Cerebellar cortex (tissue), 1 donor: ENCODE results near the gene EPHA10.

ENCODE experiments used
- DNase-seq: peaks from one replicate; pipeline ENCODE4 v3.0.0-alpha.2; 2015; ENCODE audit warnings: low spot score

The EPHA10 gene

DNA sequence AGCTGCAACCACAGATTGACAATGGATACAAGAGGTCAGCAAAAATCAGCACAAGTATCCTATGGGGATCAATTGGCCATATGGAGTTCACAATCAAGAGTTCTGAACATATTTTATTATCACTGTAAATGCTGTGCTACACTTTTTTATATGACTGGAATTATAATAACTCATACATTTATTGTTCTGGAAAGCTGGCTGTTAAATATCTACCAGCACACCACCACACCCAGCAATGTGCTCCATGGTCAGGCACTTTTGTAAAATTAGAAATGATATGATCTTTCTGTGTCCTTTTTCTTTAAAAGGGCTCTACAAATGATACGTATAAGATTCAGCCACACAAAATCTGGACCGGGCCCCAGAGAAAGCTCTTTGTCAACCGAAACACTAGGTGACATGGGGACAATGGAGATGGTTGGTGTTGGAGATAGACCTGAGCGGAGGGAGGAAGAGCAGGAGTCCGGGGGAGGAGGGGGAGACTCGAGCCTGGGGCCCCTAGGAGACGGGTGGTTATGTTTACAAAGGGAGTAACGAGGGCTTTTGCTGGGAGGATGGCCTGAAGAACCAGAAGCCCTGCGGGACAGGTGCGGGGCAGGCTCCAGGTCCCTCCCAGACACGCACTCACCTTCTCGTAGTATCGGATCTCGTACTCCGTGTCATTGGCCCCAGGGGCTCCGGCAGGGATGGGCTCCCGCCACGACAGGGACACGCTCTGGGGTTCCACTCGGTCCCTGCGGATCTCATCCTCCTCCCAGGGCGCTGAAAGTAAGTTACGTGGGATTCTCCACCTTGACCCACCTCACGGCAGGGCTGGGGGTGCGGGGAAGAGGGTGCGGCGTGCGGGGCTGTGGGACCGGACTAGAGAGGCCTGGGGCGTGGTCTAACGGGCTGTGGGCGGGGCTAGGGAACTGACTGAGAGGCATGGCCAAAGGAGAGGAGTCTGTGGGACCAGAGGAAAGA is 30.0 kb downstream of the EPHA10 start:
- DNase-seq: no peak

DNA sequence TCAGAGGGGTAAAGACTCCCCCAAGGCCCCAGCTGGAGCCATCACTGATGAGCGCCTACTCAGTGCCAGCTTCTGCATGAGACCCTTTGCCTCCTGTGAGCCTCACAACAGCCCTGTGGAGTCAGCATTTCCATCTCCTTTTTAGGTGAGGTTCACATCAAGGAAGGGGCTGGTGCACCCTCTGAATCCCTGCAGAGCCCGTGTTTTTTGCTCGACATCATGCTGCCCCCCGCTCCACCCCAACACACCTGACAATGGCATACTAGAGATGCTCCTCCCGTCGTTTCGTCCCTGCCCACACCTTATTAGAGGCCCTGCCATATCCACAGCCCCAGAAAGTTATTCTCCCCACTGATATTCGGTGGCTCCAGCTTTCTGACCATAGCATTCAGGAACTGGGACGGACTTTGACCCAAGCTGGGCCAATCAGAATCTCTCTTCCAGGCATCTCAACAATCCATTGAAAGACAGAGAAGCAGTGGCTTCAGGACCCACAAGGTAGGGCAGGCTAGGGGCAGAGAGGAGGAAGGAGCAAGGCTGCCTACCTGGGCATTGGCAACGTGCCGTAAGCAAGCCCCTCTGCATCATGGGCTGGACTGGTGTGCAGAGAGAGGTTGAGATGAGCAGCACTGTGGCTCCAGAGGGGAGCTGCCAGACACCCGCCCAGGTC is 32.7 kb downstream of the EPHA10 start:
- DNase-seq: no peak

DNA sequence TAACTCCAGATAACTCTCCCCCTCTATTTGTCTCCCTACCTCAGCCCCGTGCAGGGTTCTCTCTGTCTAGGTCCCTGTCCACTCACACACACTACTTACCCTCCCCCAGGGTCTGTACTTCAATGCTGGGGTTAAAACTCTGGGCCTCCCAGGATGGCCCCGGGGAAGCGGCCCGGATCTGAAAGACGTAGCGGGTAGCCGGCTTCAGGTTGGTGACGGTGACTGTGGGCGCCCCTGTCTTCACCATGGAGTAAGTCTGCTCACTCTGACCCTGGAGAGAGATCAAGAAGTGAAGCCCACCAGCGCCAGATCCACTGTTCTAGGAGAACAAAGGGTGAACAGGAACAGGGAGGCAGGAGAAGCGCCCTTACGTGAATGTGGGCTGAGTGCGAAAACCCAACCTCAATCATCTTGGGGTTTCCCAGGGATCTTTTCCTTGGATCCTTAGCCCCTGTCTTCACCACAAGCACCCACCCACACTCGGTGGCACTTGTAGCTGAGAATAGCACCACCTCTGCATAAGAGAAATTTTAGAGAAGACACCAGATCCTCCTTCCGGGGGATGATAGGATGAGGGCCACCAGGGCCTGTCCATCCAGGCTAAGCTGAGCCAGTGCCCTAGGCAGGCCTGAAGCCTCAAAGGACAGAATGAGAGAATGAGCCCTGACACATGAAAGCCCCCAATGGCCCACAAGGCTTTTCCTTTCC is 33.5 kb downstream of the EPHA10 start:
- DNase-seq: no peak

DNA sequence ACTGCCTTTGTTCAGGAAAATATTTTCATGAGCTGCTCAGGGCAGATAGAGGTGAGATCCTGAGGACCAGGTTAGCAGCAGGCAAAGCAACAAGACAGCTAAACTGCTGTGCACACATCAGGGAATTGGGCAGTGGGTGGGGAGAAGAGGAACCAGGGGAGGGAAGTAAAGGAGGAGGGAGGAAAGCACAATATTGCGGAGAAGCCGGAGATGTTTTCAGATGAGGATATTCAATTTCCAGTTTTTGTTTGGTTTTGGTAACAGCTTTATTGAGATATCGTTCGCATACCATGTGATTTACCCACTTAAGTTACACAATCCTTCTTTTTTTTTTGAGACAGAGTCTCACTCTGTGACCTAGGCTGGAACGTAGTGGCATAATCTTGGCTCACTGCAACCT is 34.5 kb downstream of the EPHA10 start:
- DNase-seq: no peak

DNA sequence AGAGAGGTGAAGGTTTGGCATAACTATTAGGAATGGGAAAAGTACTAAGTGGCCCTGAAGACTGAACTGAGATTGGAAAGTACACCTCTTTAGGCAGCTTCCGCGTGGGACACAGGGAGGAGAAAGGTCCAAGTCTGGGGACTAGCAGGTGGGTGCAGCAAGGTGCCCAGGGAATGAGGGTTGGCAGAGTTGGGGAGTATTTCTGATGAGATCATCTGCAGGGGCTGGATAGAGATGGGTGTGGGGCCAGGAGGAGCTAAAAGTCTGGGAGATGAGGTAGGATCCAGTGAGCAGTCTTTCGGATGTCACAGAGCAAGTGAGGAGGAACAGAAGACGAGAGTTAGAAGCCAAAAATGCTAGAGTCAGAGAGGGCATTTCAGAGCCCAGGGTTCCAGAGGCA is 36.5 kb downstream of the EPHA10 start:
- no peak for DNase-seq

DNA sequence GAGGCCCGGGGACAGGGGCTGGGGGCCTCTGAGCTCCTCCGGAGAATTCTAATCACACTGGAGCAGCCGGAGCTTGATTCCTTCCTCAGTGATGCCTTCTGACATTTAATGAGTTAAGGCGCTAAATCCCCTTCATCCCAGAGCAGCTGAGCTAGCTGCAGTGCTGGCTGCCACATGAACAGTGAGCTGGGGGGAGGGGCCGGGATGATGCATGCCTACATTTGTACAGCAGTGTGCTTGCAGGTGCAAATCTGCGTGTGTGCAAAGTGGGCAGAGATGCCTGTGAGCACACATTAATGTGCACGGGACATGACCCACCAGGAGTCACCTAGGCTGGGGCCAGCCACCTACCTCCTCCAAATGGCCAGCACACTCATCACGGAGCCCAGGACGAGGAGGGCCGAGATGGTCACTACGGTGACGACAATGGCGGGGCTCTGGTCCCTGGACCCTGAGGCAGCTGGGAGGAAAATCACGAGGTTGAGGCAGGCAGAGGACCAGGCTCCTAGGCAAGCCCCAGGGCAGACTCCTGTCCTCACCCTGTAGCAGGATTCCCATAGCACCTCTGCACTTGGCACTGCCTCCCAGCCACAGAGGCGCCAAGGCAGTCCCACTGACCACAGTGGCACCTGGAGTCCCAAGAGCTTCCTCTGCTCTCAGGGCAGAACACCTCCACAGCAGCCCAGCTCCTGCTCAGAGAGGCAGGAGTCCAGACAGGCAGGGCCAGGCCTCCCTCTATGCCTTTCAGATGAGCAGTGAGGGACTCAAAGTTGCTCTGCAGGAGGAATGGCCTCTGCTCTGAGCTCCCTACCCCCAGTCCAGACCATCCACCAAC is 38.0 kb downstream of the EPHA10 start:
- no peak for DNase-seq

DNA sequence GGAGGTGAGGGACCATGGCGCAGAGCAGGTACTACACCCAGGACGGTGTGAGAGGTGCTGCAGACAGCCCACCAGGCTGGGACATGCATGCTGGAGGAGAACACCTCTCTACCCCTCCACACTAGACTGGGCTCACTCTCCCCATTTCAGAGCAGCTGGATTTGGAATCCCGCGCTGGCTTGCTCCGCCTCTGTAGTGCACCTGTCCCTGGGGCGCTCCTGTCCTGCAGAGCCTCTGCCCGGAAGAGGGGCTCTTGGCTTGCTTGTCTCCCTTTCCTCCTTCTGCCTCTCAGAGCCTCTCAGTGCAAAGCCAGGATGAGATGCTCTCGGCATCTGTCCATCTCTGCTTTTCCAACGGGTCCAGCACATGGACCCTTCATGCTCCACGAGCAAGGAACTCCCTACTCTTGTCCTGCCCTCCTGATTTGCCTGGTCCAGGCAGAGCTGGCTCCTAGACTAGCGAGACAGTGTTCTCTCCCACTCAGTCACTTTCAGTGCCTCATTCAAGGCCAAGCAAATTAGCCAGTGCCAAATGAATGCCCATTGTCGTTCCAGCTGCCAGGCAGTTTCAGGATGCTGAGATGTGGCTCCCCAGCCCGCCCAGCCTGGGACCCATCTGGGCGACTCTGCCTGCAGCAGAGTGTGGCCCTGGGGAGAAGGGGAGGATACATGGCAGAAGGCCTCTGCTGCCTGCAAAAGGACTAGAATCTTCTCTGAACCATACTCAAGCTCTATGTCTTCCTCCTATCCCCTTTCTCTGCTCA is 38.9 kb downstream of the EPHA10 start:
- DNase-seq: no peak

DNA sequence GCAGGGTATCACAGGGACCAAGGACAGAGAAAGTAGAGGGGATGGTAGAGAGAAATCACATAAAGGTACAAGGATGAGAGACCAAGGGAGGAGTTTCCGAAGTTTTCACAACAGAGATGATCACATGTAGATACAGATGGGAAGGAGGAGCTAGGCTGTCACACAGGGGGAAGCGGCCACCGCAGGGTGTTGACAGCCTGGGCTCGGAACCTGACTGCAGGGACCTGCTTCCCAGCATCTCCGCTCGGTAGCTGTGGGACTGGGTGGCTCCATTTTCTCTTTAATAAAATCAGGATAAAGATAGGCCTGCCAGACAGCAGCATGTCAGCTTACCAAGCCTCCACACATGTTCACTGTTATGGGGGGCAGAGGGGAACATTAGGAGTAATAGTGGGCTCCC is 40.3 kb downstream of the EPHA10 start:
- DNase-seq: no peak

DNA sequence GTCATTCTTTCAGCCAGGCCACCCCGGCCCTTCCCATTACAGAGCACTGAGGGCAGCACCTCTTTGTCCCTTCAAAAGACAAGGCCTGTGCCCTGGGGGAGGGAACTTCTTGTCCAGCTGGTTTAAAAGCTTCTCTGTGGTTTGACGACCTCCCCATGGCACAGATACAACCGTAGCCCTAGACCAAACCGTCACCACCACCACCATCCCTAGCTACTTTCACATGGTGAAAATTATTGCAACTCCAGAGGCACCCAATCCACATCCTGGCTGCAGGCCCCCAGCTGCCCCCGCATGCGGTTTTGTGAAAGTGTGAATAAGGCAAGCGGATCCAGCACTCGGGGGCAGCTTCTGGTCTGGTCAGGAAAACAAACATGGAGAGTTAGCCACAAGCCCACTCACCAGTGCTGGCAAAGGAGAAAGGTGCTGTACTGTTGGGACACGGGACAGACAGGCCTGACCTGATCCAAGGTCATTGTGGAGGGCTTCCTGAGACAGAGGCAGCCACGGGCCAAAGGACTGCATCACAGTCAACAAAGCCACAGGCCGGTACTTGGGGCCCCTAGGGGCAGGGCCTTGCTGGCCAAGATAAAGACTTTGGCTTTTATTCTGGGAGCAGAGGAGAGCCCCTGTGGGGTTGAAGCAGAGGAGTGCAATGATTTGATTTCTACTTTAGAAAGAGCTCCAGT is 41.4 kb downstream of the EPHA10 start:
- no peak for DNase-seq

DNA sequence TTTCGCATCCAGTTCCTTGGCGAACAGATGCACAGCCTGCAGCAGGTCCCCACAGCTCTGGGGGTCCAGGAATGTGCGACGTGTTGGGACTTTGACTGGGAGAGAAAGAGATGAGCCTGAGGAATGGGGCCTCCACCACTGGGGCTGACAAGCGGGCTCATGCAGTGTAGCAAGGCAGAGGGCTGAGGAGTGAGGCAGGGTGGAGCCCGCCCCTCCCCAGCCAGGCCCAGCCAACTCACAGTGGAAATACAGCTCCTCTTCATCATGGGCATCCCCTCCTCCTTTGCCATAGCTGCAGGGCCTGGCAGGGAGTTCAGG is 41.9 kb downstream of the EPHA10 start:
- DNase-seq: no peak

DNA sequence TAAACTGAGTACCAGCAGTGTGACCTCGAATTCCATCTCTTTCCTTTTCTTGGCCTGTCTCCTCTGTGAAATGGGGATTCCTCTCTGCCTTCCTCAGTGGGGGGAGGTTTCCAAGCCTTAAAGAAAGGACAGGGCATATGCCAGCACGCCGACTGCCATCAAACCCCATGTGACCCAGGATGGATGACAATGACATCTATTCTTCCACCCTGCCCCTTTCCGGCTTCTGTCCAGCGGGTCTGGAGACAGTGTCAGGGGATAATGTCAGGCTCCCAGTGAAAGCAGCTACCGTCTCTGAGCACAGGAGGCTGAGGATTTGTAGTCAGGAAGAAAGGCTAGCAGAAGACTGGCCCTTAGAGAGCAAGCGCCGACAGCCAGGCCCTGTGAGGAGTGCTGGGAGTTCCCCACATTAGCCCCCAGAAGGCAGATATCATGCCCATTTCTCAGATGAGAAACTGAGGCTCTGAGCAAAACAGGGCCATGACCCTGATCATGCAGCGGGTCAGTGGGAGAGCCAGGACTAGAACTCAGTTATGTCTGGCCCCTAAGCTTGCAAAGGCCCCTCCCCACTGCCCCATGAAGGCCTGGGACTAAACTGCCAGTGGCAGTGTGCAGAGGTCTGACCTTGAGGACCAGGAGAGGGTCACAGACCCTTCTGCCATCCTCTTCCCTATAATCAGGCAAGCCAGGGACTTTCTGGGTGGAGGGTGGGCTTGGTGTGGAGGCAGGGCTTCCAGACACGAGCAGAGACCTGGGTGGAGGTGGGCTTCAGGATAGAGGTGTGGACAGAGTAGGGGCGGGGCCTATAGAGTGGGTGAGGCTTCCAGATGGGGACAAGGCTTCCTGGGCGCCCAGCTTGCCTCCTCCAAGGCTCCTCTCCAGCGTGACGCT is 42.5 kb downstream of the EPHA10 start:
- no peak for DNase-seq

DNA sequence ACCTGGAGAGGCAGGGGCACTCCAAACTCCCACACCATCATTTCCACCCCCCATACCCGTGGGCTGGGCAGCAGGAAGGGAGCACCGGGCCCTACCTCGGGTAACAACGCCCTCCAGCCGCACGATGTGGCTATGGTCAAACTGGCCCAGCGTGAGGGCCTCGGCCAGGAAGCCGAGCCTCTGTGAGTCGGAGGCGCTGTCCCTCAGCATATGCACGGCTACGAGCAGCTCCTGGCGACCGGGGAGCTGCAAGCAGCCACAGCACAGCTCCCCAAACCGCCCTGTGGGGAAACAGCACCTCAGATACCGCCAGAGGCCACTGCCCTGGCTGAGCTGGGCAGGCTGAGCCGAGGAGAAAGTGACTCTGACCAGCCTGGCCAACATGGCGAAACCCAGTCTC is 43.4 kb downstream of the EPHA10 start:
- DNase-seq: no peak

DNA sequence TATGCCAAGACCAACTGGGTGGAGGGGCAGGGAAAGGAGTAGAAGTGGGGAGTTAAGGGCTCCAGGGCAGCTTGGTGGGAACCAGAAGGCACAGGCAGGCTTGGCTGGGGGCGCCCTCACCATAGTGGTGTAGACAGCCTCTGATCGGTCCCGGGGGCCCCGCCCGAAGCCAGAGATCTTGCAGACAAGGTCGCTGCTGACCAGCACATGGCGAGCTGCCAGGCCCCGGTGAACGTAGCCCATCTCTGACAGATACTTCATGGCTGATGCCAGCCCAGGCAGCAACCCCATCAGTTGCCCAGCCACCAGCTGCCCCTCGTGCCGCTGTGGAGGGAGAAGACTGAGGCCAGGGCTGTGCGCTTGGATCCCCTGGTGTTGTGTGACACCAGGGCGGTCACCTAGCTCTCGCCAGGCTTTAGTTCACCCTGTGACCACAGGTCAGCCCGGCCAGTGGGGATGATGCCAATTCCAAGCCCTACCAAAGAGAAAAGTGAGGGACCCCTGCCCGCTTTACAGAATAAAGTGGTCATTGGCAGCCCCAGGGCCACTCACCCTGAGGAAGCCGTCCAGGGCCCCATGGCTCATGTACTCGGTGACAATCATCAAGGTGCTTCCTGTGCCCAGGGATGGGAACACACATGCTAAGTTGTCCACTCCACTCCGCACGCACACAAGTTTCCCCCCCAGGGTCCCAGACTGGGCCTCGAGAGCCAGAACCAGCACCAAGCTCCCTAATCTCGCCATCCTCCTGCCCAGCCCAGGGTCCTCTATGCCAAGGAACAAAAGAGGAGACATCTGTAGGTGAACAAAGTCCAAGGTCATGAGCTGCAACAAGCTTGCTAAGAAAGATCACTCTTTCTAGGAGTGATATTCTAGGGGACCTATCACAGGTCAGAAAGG is 44.4 kb downstream of the EPHA10 start:
- DNase-seq: no peak

DNA sequence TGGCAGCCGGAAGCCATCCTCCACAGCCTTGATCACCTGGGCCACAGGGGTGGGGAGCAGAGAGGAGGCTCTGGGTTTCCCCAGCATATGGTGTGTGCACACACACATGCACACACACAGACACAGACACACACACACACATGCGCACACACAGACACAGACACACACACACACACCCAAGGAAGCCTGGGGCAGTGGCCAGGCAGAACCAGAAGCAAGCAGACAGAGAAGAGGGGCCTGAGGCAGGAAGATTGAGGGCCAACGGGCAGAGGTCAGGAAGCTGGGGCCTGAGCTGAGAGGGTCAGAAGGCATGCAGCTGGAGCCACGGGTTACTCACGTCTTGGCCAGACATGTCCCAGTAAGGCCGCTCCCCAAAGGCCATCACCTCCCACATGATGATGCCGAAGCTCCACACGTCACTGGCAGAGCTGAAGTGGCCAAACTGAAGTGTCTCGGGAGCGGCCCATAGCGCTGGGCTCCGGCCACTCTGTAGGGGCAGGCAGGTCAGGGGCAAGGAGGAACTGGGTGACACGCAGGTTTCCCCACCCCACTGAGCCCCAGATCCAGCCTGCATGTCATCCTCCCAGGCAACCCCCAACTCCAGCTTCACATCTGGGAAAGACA is 45.2 kb downstream of the EPHA10 start:
- no peak for DNase-seq

DNA sequence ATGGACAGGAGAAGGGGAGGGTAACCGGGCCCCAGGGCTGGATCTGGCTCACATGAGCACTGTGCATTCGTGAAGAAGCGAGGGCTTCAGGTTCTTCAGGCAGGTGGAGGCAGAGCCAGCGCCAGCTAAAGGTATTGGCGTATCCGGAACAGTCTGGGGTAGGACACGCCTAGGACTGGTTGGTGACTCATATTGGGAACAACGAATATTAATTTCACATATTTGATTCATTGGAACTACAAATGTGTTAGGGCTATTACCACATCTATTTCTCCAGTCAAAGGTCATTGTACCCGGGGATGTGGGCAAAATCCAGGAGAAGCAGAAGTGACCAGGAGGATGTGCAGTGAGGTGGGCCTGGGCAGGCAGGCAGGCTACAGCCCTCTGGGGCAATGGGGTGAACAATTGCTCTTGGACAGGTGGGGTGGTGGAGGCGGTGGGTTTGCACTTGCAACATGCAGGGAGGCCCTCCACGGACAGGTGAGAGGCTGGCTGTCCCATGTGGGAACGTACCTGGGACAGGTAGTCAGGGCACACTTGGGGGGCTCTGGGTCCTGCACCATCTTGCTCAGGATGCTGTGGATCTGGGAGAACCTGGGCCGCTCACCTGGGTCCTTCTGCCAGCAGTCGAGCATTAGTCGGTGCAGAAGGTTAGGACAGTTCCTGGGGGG is 45.9 kb downstream of the EPHA10 start:
- DNase-seq: no peak

DNA sequence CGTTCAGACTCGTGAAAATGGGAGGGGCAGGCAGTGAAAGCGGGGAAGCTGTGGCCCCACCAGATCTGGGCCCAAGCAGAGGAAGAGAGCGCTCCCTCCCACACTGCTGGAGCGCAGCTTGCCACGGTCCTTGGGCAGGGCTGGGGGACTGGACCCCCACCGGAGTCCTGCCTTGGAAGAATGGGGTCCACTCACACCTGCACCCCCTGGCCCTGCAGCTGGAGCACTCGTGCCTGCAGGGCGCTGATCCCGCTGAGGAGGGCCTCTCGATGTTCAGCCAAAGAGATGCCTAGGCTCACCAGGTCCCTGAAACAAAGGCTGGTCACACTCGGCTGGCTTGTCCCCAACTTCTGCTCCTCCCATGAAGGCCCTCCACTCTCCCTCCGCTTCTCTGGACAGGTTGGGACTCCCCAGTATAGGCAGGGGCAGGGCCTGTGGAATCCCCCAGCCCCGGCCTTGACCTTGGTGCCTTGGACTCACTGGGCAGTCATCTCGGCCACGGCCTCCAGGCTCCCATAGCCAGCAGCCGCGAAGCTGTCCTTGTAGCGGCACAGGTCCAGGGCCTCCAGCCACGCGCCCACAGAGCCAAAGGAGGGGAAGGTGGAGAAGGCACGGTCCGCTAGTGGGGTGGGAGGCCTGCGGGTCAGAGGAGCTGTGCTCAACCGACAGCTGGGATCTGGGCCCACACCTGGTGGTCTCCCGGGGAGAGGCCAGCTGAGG is 46.6 kb downstream of the EPHA10 start:
- no peak for DNase-seq

DNA sequence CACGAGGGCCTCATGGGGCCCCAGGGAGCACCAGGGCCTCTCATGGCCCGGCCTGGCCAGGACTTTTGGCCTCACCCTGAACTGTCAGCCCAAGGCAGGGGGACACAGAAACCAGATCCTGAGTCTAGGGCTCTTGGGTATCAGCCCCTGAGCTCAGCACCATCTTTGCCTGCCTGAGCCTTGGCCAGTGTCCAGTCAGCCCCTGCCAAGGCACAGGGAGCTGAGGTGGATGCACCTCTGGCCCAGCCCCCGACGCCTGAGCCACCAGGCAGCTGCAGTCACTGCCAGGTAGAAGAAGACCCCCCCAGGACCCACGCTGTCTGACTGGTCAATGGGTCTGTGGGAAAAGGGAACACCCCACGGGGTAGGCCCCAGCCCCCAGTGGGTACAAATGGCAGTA is 47.3 kb downstream of the EPHA10 start:
- DNase-seq: no peak
